ENCODE data around the gene WWOX. TPM values are rescaled to one million over a fixed set of nuclear protein-coding genes. Genes with fewer than 3 reads are reported as not detected.

Gene WWOX
- total RNA-seq, 1 donor from 2014 or later = 7.3 TPM

- no peaks in the 10 kb centered on the region for H3K27me3 ChIP-seq (ENCODE audit: insufficient read depth, low read length)
- H3K4me3 ChIP-seq (ENCODE audit: insufficient read depth, low read depth, low read length) = no peak overlapping the region
- no peaks in the 10 kb centered on the region for H3K79me2 ChIP-seq (ENCODE audit: insufficient read depth, low read length)
- peaks cover 7% of the 10 kb centered on the region for H3K9me3 ChIP-seq (ENCODE audit: insufficient read depth, low read depth, low read length)
- TF ChIP-seq CTCF (IDR thresholded peaks at IDR 0.05; ENCODE audit: insufficient read depth, low read depth, low read length) (no peak), EZH2 (IDR thresholded peaks at IDR 0.05; ENCODE audit: insufficient read depth, low read length) (no peak)
- no peak overlapping the region for H3K4me3 Mint-ChIP-seq (ENCODE audit: unreplicated experiment)
- no peak overlapping the region for H3K9ac ChIP-seq (ENCODE audit: low read length)
- H3K27ac Mint-ChIP-seq (ENCODE audit: unreplicated experiment) = no peak overlapping the region
- H4K20me1 ChIP-seq (ENCODE audit: insufficient read depth, low read length) = no peaks in the 10 kb centered on the region
- H3K4me1 ChIP-seq (ENCODE audit: insufficient read depth, low read length) = no peaks in the 10 kb centered on the region
- no peaks in the 10 kb centered on the region for H3K36me3 ChIP-seq (ENCODE audit: insufficient read depth, low read length)
- no peak overlapping the region for H3K27ac ChIP-seq (ENCODE audit: low read depth, low read length)
- H3K4me2 ChIP-seq (ENCODE audit: low read length) = no peak overlapping the region
- no peaks in the 10 kb centered on the region for H3K4me1 Mint-ChIP-seq (ENCODE audit: low read depth, unreplicated experiment)
- DNase-seq (ENCODE audit: low read depth) (no peak), FAIRE-seq (no peak)
- no peak overlapping the region for H2AFZ ChIP-seq (ENCODE audit: low read depth, low read length)
- H3K27me3 Mint-ChIP-seq (ENCODE audit: low read depth, unreplicated experiment) = no peaks in the 10 kb centered on the region
- H3K36me3 Mint-ChIP-seq (ENCODE audit: low read depth, unreplicated experiment) = no peaks in the 10 kb centered on the region
- H3K9me3 Mint-ChIP-seq (ENCODE audit: unreplicated experiment) = no peaks in the 10 kb centered on the region
These were observed 520.4 kb downstream of the WWOX start for GRCh38 chr16:78619811-78620210.

GRCh38 chr16:78620291-78620690 is 520.8 kb downstream of the WWOX start:
- Histone ChIP-seq H3K27ac (ENCODE audit: low read depth, low read length) (no peak overlapping the region), H3K4me3 (ENCODE audit: insufficient read depth, low read depth, low read length) (no peak overlapping the region), H3K79me2 (ENCODE audit: insufficient read depth, low read length) (no peaks in the 10 kb centered on the region), H4K20me1 (ENCODE audit: insufficient read depth, low read length) (no peaks in the 10 kb centered on the region), H3K4me1 (ENCODE audit: insufficient read depth, low read length) (no peaks in the 10 kb centered on the region), H3K9me3 (ENCODE audit: insufficient read depth, low read depth, low read length) (peaks cover 7% of the 10 kb centered on the region), H3K36me3 (ENCODE audit: insufficient read depth, low read length) (no peaks in the 10 kb centered on the region), H3K9ac (ENCODE audit: low read length) (no peak overlapping the region), H3K4me2 (ENCODE audit: low read length) (no peak overlapping the region), H2AFZ (ENCODE audit: low read depth, low read length) (no peak overlapping the region), H3K27me3 (ENCODE audit: insufficient read depth, low read length) (no peaks in the 10 kb centered on the region)
- TF ChIP-seq CTCF (IDR thresholded peaks at IDR 0.05; ENCODE audit: insufficient read depth, low read depth, low read length) = no peak
- TF ChIP-seq EZH2 (IDR thresholded peaks at IDR 0.05; ENCODE audit: insufficient read depth, low read length) = no peak
- H3K9me3 Mint-ChIP-seq (ENCODE audit: unreplicated experiment) = no peaks in the 10 kb centered on the region
- H3K27ac Mint-ChIP-seq (ENCODE audit: unreplicated experiment) = no peak overlapping the region
- no peak for DNase-seq (ENCODE audit: low read depth)
- no peaks in the 10 kb centered on the region for H3K4me1 Mint-ChIP-seq (ENCODE audit: low read depth, unreplicated experiment)
- H3K27me3 Mint-ChIP-seq (ENCODE audit: low read depth, unreplicated experiment) = no peaks in the 10 kb centered on the region
- no peak for FAIRE-seq
- no peak overlapping the region for H3K4me3 Mint-ChIP-seq (ENCODE audit: unreplicated experiment)
- H3K36me3 Mint-ChIP-seq (ENCODE audit: low read depth, unreplicated experiment) = no peaks in the 10 kb centered on the region

- DNase-seq (ENCODE audit: low read depth) (no peak), FAIRE-seq (no peak)
- TF ChIP-seq CTCF (IDR thresholded peaks at IDR 0.05; ENCODE audit: insufficient read depth, low read depth, low read length) (no peak), EZH2 (IDR thresholded peaks at IDR 0.05; ENCODE audit: insufficient read depth, low read length) (no peak)
- no peak overlapping the region for H3K27ac ChIP-seq (ENCODE audit: low read depth, low read length)
- H3K27me3 ChIP-seq (ENCODE audit: insufficient read depth, low read length) = no peaks in the 10 kb centered on the region
- H3K4me3 Mint-ChIP-seq (ENCODE audit: unreplicated experiment) = no peak overlapping the region
- H3K27ac Mint-ChIP-seq (ENCODE audit: unreplicated experiment) = no peak overlapping the region
- H4K20me1 ChIP-seq (ENCODE audit: insufficient read depth, low read length) = no peaks in the 10 kb centered on the region
- H3K79me2 ChIP-seq (ENCODE audit: insufficient read depth, low read length) = no peaks in the 10 kb centered on the region
- H3K36me3 Mint-ChIP-seq (ENCODE audit: low read depth, unreplicated experiment) = no peaks in the 10 kb centered on the region
- no peaks in the 10 kb centered on the region for H3K36me3 ChIP-seq (ENCODE audit: insufficient read depth, low read length)
- no peak overlapping the region for H3K4me2 ChIP-seq (ENCODE audit: low read length)
- no peak overlapping the region for H3K4me3 ChIP-seq (ENCODE audit: insufficient read depth, low read depth, low read length)
- H3K27me3 Mint-ChIP-seq (ENCODE audit: low read depth, unreplicated experiment) = peaks cover 2% of the 10 kb centered on the region
- H3K9me3 ChIP-seq (ENCODE audit: insufficient read depth, low read depth, low read length) = peaks cover 7% of the 10 kb centered on the region
- no peaks in the 10 kb centered on the region for H3K4me1 Mint-ChIP-seq (ENCODE audit: low read depth, unreplicated experiment)
- peaks cover 8% of the 10 kb centered on the region for H3K4me1 ChIP-seq (ENCODE audit: insufficient read depth, low read length)
- no peaks in the 10 kb centered on the region for H3K9me3 Mint-ChIP-seq (ENCODE audit: unreplicated experiment)
- no peak overlapping the region for H2AFZ ChIP-seq (ENCODE audit: low read depth, low read length)
- no peak overlapping the region for H3K9ac ChIP-seq (ENCODE audit: low read length)
These were observed 524.3 kb downstream of the WWOX start for GRCh38 chr16:78623796-78624195.
